SJCRH30 (cell line): ENCODE data around the gene RNU6-8. TPM values are rescaled to one million over a fixed set of nuclear protein-coding genes. Genes with fewer than 3 reads are reported as not detected.

ENCODE experiments used
- DNase-seq, 2 experiments: peaks; one replicate each; pipeline ENCODE4 v3.0.0-alpha.2; 2015 to 2020
- H3K27ac ChIP-seq: fragments of 250-450 bp; sonication (Bioruptor Pico); 2 replicates; pipeline ENCODE4 v1.5.1; 2020; ENCODE audit warnings: mild to moderate bottlenecking, moderate library complexity
- H3K27me3 ChIP-seq: fragments of 250-450 bp; sonication (Bioruptor Pico); 2 replicates; pipeline ENCODE4 v1.5.1; 2020; ENCODE audit warnings: mild to moderate bottlenecking, moderate library complexity
- H3K36me3 ChIP-seq: fragments of 250-450 bp; sonication (Bioruptor Pico); 2 replicates; pipeline ENCODE4 v1.5.1; 2020; ENCODE audit warnings: mild to moderate bottlenecking, moderate library complexity
- H3K4me1 ChIP-seq: fragments of 250-450 bp; sonication (Bioruptor Pico); 2 replicates; pipeline ENCODE4 v1.5.1; 2020; ENCODE audit warnings: mild to moderate bottlenecking, moderate library complexity
- H3K4me3 ChIP-seq: fragments of 250-450 bp; sonication (Bioruptor Pico); 2 replicates; pipeline ENCODE4 v1.5.1; 2020; ENCODE audit warnings: mild to moderate bottlenecking, moderate library complexity
- H3K9me3 ChIP-seq: fragments of 250-450 bp; sonication (Bioruptor Pico); replicated peaks from 2 replicates; pipeline ENCODE4 v1.5.1; 2020; ENCODE audit warnings: mild to moderate bottlenecking, moderate library complexity
- total RNA-seq: library from RNA; depleted of rRNA; stranded (reverse); fragments of >200 nt; shearing (Covaris generic); gene quantifications from 2 replicates; pipeline ENCODE4 v1.2.3, GENCODE V29; 2014; rRNA removed

RNU6-8 gene
- total RNA-seq, result not detected in 2 replicates

DNA sequence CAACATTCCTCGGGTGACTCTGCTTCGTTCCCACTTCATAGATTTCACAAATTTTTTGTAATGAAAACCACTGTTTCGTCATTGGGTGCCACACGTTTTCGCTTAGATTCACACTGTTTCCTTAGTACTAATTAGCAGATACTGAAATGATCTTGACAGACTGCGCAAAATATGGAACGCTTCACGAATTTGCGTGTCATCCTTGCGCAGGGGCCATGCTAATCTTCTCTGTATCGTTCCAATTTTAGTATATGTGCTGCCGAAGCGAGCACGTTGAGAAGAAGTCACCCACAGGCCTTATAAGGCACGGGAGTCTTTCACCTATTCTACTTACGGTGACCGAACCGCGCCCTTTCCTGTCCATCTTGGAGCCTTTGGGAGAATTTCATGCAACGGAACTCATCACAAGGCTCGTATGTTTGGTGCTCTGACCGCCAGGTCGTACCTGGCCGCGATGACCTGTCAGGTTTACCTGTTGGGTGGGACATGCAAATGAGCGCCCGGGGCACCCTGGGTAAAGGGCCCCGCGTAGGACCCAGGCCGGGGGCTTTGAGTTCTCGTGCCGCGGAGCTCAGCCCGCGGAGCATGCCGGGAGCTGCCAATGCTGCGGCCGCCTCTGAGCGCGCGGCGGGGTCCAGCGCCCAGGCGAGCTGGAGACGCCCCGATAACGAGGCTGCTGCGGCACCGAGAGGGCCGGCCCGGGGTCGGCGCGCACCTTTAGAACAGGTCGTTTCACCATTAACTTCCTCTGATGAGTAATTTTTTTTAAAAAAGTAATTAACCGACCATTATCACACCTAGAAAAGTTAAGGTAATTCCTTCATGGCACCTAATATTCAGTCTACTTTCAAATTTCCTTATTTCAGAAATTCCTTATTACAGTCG is at the start of gene RNU6-8:
RNU6-8 (minus strand) TSS at position 272 of the 885 bp plus-strand sequence.
- Histone ChIP-seq H3K36me3 (no peaks in the 10 kb centered on the region), H3K4me3 (peak within 1 kb of the TSS; percentile 75), H3K4me1 (0 out of 2 replicates have a peak, but pooled peaks cover 3% of the 10 kb centered on the region), H3K27ac (peak within 1 kb of the TSS; percentile 98), H3K9me3 (no peaks in the 10 kb centered on the region), H3K27me3 (no peaks in the 10 kb centered on the region)
- DNase-seq, result peak; percentile 91 to 94

DNA sequence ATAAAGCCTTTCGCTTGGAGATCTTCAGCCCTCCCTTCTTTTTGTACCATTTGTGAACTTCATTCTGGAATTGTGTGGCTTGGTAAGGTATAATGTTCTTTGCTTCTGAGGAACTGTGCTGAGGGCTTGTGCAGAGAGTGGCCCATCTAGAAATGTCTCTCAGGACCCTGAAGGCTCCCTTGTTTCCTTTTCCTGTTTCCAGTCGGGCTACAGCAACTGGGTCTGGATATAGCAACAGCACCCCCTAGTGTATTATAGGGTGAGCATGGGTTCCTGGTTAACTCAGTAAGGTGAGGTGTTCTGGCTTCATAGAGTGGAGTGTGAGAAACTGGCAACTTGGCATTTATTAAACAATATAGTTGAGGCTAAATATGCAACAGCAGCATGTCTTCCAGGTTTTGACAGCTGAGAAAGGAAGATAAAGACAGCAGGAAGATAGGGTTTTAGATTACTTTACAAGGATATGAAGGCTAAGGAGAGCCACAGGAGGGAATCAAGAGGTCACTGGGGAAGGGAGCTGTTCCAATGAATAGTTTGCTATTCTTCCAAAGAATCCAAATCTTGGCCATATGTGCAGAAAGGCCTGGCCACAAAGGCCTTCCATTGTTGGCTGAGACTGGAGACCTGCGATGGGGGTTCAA is 49.1 kb upstream of the RNU6-8 start:
- Histone ChIP-seq H3K27ac (no peak overlapping the region), H3K9me3 (no peaks in the 10 kb centered on the region), H3K36me3 (no peaks in the 10 kb centered on the region), H3K4me3 (no peak overlapping the region), H3K27me3 (no peaks in the 10 kb centered on the region), H3K4me1 (peaks cover 3% of the 10 kb centered on the region; the same call in 1 of the 2 replicates)
- peak; percentile 70 to 90 for DNase-seq

DNA sequence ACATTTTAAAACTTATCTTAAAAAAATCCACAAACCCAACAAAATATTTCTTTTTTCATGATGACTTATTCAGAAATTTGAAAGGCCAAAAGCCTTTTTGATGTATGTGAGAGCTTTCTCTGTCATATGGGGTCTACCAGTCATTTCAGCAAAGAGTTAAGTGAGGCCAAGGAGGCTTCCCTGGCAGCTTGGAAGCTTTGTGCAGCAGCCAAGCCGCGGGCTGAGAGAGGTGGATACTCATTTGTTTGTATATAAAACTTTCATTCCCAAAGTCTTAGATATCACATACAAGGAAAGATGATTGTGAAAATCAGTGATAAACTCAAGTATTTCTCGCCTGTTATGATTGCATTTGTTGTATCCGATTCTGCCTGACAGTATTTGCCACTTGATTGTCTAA is 48.5 kb upstream of the RNU6-8 start:
- Histone ChIP-seq H3K4me3 (no peak overlapping the region), H3K27me3 (no peaks in the 10 kb centered on the region), H3K4me1 (peaks cover 3% of the 10 kb centered on the region; the same call in 1 of the 2 replicates), H3K27ac (no peak overlapping the region), H3K36me3 (no peaks in the 10 kb centered on the region), H3K9me3 (no peaks in the 10 kb centered on the region)
- no peak for DNase-seq

DNA sequence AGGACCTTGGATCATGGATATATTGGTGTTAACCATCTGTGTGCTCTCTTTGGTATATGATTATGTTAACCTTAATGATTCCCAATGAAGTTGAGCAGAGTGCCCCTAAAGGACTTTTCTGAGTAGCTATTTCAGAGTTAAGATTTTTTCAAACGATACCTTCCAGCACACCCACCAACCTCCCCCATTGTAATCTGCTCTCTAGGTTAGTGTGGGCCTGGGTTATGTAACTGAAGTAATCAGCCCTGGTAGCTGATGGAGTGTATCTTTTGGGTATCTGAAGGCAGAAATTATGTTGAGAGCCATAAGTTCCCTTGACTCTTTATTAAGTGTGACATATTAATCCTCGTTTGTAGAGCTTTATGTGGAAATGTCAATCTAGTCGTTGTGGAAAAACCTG is 47.6 kb upstream of the RNU6-8 start:
- DNase-seq, result no peak
- Histone ChIP-seq H3K4me1 (peaks cover 3% of the 10 kb centered on the region; the same call in 1 of the 2 replicates), H3K9me3 (no peaks in the 10 kb centered on the region), H3K27ac (no peak overlapping the region), H3K4me3 (no peak overlapping the region), H3K36me3 (no peaks in the 10 kb centered on the region), H3K27me3 (no peaks in the 10 kb centered on the region)

DNA sequence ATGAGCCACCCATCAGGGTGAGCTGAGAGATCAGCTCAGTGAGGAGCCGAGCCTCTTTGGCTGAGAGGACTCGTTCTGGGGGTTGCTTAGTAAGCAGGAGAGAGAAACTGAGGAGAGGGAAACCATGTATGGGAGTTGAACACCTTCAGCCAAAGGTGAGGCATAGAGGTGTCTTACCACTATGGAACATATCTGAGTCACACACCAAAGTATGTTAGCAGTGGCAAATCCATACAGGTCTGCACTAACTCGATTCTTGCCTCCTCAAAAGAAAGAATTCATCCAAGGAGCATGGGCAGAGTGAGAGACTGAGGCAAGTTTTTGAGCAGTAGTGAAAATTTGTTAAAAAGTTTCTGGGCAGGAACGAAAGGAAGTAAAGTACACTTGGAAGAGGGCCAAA is 46.7 kb upstream of the RNU6-8 start:
- no peaks in the 10 kb centered on the region for H3K27me3 ChIP-seq
- H3K4me1 ChIP-seq, result peaks cover 3% of the 10 kb centered on the region; the same call in 1 of the 2 replicates
- no peaks in the 10 kb centered on the region for H3K36me3 ChIP-seq
- DNase-seq, result no peak
- no peaks in the 10 kb centered on the region for H3K9me3 ChIP-seq
- no peak overlapping the region for H3K4me3 ChIP-seq
- H3K27ac ChIP-seq, result no peak overlapping the region

DNA sequence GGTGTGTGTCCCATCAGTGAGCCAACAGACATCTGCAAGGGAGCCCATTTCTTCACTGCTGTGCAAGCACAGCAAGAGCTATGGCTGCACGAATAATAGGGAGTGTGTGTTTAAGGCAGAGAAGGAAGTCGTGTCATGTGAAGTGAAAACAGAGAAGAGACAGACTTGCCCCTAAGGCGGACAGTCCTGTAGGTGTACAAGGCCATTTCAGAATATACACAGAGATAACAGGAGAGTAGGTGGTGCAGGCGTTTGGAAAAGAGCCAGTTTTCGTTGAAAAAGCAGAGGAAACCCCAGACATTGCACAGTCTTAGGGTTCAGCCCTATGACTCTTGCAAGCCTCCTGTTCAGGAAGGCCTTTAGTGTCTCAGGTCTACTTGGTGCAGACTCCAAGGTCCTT is 46.3 kb upstream of the RNU6-8 start:
- no peaks in the 10 kb centered on the region for H3K27me3 ChIP-seq
- H3K4me3 ChIP-seq, result no peak overlapping the region
- no peaks in the 10 kb centered on the region for H3K9me3 ChIP-seq
- peaks cover 3% of the 10 kb centered on the region; the same call in 1 of the 2 replicates for H3K4me1 ChIP-seq
- no peak for DNase-seq
- no peak overlapping the region for H3K27ac ChIP-seq
- no peaks in the 10 kb centered on the region for H3K36me3 ChIP-seq

DNA sequence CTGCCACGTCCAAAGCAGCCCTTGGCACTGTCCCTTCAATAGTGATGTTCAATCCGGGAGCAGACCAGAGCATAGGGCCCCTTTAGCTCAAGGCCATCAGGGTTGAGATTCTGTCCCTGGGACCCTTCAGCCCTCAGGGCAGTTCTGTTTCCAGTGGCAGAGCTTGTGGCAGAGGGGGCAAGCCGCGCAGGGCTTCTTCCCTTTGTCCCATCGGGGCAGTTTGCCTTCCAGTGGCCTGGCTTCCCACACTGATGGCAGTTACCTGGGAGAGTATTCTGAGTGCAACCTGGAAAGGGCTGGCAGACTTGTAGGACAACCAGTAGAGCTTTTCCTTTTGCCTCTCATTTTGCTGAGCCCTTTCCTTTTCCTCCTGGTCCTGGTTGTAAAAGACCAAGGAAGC is 43.7 kb upstream of the RNU6-8 start:
- H3K27ac ChIP-seq, result no peak overlapping the region
- no peaks in the 10 kb centered on the region for H3K36me3 ChIP-seq
- DNase-seq, result no peak
- H3K4me3 ChIP-seq, result no peak overlapping the region
- no peaks in the 10 kb centered on the region for H3K9me3 ChIP-seq
- peaks cover under 1% of the 10 kb centered on the region; the same call in 1 of the 2 replicates for H3K4me1 ChIP-seq
- H3K27me3 ChIP-seq, result no peaks in the 10 kb centered on the region

DNA sequence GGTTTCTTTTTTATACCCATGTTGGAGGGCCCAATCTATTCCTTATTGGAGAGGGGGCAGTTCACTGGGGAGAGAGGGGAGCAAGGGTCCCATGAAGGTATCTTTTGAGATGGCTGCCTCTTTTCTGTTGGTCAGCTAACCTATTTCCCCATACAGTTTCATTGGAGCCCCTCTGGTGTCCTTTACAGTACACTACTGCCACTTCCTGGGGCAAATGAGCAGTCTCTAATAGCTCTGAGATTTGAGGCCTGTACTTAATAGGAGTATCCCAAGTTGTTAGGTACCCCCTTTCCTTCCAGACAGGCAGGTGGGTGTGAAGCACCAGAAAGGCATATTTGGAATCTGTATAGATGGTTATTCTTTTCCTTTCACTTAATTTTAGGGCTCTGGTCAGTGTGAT is 41.3 kb upstream of the RNU6-8 start:
- Histone ChIP-seq H3K36me3 (no peaks in the 10 kb centered on the region), H3K27ac (no peak overlapping the region), H3K4me3 (no peak overlapping the region), H3K9me3 (no peaks in the 10 kb centered on the region), H3K4me1 (no peaks in the 10 kb centered on the region), H3K27me3 (no peaks in the 10 kb centered on the region)
- peak in 1 of 2 experiments; percentile 45 for DNase-seq

DNA sequence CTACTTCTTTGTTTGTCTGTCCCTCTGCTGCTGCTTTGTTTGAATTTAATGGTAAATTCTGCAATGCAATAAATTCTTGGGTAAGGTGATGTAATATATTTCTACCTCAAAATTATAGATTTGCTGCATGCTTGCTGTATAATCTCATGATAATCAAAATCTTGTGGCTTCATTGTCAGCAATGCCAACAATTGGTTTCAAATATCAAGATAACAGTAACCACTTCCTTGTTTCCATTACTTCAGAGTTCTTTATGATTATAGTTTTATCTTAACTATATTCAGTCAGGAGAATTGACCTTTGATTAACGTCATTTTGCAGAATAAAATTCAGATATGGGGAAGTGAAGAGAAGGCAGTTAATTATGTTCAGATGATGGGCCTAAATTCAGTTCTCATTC is 30.2 kb upstream of the RNU6-8 start:
- Histone ChIP-seq H3K27me3 (no peaks in the 10 kb centered on the region), H3K36me3 (no peaks in the 10 kb centered on the region), H3K9me3 (0 out of 2 replicates have a peak, but pooled peaks cover 2% of the 10 kb centered on the region), H3K4me1 (no peaks in the 10 kb centered on the region), H3K27ac (no peak overlapping the region), H3K4me3 (no peak overlapping the region)
- no peak for DNase-seq

DNA sequence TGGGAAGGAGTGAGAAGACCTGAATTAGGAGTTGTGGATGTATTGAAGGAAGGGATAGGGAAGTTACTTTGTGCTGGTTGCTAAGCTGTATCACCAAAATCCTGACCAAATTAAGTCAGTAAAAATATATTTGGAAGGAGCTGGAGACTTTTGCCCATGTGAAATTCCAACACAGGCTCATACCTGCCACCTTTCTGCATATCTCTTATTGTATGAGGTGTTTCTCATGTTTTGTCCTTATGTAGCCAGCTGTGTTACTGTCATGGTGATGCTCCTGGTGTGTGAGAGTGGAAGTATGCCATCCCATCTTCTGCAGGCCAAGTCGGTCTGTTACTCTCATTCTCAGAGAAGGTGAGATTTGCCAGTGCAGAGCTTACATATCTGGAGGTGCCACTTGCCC is 29.4 kb upstream of the RNU6-8 start:
- Histone ChIP-seq H3K4me3 (no peak overlapping the region), H3K27ac (no peak overlapping the region), H3K27me3 (no peaks in the 10 kb centered on the region), H3K4me1 (no peaks in the 10 kb centered on the region), H3K36me3 (no peaks in the 10 kb centered on the region), H3K9me3 (no peaks in the 10 kb centered on the region)
- DNase-seq, result no peak

DNA sequence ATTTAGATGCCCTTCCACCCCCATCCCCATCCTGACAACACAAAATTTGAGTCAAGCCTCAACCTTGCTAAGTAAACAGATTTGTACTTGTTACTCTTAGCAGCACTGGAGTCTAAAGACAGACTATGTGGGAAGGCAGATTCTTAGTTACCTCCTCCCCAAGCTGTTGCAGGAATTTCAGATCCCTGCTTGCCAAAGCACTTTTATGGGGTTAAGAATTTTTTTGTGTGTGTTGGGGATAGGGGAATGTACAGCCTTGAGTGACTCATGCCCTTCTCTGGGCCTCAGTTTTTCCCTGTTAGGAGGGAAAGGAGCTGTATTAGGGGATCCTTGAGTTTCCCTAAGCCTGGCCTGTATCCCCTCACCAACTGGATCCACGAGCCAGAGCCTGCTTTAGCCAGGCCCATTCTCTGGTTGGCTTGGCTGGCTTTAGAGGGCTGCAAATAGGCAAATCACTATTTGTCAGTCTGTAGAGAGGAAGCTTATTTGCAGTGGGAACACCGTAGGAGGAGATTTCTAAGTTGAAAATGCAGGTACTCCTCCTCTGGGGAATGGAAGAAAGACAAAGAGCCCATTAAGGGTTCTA is 27.7 kb upstream of the RNU6-8 start:
- no peaks in the 10 kb centered on the region for H3K36me3 ChIP-seq
- DNase-seq, result no peak
- no peaks in the 10 kb centered on the region for H3K27me3 ChIP-seq
- H3K4me1 ChIP-seq, result no peaks in the 10 kb centered on the region
- no peaks in the 10 kb centered on the region for H3K9me3 ChIP-seq
- no peak overlapping the region for H3K27ac ChIP-seq
- H3K4me3 ChIP-seq, result no peak overlapping the region

DNA sequence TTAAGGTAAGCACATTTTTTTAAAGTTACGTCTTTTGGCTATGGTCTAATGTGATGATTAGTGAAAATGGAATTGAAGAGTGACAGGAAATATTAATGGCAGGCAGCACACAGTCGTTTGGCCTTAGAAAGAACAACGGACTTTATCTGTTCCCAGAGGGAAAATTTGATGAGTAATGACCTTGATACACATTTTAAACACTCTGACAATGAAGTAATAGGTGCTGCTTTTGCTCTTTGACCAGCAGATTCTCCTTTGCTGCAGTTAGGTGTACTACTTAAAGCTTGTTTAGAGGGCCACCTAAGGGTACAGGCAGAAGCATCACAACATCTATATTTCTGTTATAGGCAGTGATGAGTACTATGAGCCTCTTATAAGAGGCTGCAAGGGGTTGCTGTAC is 27.1 kb upstream of the RNU6-8 start:
- Histone ChIP-seq H3K36me3 (no peaks in the 10 kb centered on the region), H3K4me1 (peaks cover 3% of the 10 kb centered on the region), H3K4me3 (no peak overlapping the region), H3K27ac (no peak overlapping the region), H3K27me3 (no peaks in the 10 kb centered on the region), H3K9me3 (no peaks in the 10 kb centered on the region)
- no peak for DNase-seq

DNA sequence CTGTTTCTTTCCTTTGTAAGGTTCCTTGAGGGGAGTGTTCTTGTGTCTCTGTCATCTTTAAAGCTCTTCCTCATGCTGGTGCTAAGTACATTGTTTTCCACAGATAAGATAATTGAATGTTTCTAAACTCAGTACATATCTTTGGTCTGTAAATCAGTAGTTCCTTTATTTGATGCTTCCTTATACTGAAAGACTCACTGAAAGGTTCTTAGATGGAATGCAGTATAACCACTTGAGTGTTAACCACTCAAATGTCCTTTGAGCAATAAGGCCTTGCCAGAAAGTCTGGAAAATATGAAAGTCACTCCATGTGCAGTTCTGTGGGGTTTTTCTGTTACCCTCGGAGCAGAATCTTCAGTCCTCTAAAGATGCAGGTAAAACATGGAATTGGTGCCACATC is 23.0 kb upstream of the RNU6-8 start:
- Histone ChIP-seq H3K27me3 (no peaks in the 10 kb centered on the region), H3K4me1 (peaks cover 8% of the 10 kb centered on the region), H3K36me3 (no peaks in the 10 kb centered on the region), H3K9me3 (no peaks in the 10 kb centered on the region), H3K4me3 (no peak overlapping the region), H3K27ac (no peak overlapping the region)
- no peak for DNase-seq

DNA sequence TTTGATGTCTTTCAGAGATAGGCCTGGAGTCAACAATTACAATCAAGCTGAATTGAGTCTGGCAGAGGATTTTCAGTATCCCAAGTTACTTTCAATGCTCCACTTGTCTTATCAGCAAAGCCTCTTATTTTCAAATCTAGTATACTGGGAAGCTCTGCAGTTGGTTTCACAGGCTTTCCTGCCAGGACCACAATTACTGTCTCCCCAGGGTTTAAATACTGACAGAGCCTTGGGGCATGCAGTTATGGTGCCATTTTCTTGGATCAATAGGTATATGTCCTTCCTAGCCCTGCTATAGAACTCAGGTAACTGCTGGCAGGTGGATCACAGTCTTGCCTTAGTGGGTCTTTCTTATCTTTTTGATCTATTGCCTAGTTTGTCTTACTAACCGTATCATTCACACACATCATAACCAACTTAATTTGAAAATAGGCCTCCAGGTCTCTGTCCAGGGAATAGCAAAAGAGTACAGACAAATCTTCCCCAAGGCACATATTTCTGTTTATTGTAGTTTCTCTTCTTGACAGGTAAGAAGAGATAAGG is 22.4 kb upstream of the RNU6-8 start:
- Histone ChIP-seq H3K9me3 (no peaks in the 10 kb centered on the region), H3K4me3 (no peak overlapping the region), H3K36me3 (no peaks in the 10 kb centered on the region), H3K27me3 (no peaks in the 10 kb centered on the region), H3K4me1 (peaks cover 8% of the 10 kb centered on the region), H3K27ac (no peak overlapping the region)
- DNase-seq, result no peak
